Left colon (tissue), 2 donors: Measurements from ENCODE around the gene THAP8. TPM values are rescaled to one million over a fixed set of nuclear protein-coding genes. Genes with fewer than 3 reads are reported as not detected.
"Not testable (repeated sequence)": the region's sequence is repeated elsewhere in the genome, so short reads cannot be mapped to it uniquely, and the experiment has no call there.

Experiments
- ATAC-seq: fragments of 200-7000 bp; cut with Tn5 transposase; one replicate; pipeline ENCODE4 v1.9.1; 2020; ENCODE audit warnings: mild to moderate bottlenecking, moderate library complexity
- DNase-seq, 2 donors: peaks; one replicate each; pipeline ENCODE4 v3.0.0-alpha.2; 2020
- intact Hi-C, 2 donors: fragments of 100-400 bp; cut with DNase I in 1 of 2; cut with micrococcal nuclease in 1 of 2; formaldehyde crosslinking; loops; one replicate each; pipeline versions ENCODE4 v1.11.2 to v1.14.0; 2022; cut with DNase I, micrococcal nuclease
- total RNA-seq, 2 donors: library from RNA; stranded (reverse); fragmentation: NEBNext Ultra II Directional; extraction: Animal tissue kit (Norgen Biotek cat#: 25700); gene quantifications; one replicate each; pipeline ENCODE4 v1.2.1, GENCODE V29; 2021
- donor health status: DM: no; HTN: no; CAD: no.
- donor health status: DM: yes; HTN: yes; CAD: no.

Gene THAP8
- total RNA-seq, 2 donors from 2014 or later: 3.6 to 4.5 TPM

- ATAC-seq, DNase-seq, intact Hi-C loops: not testable (repeated sequence)
Measured at GRCh38 chr19:36041092-36041491, 13.0 kb downstream of the THAP8 start.

GRCh38 chr19:36040495-36040894 is 13.6 kb downstream of the THAP8 start:
- intact Hi-C loops: no loop called here
- ATAC-seq (no peak), DNase-seq (no peak)

- intact Hi-C loops: no loop called here
- ATAC-seq (no peak), DNase-seq (peak; percentile 38 to 49)
Measured at GRCh38 chr19:36032251-36033104, 21.6 kb downstream of the THAP8 start, which contains the start of gene CLIP3. Gene CLIP3, minus strand, starts transcription at chr19:36032873. Its CDS starts 516 bp downstream, at chr19:36032357.

GRCh38 chr19:36031308-36031707 is 22.8 kb downstream of the THAP8 start:
- ATAC-seq: no peak
- DNase-seq: no peak
- intact Hi-C loops: no loop called here

- no peak for ATAC-seq
- intact Hi-C loops: no loop called here
- DNase-seq: no peak
Measured at GRCh38 chr19:36030264-36031148, 23.6 kb downstream of the THAP8 start.

- intact Hi-C loops: no loop called here
- ATAC-seq (no peak), DNase-seq (no peak)
Measured at GRCh38 chr19:36028313-36029041, 25.6 kb downstream of the THAP8 start.

GRCh38 chr19:36027696-36028095 is 26.4 kb downstream of the THAP8 start:
- DNase-seq (no peak), ATAC-seq (no peak)
- intact Hi-C loops: no loop called here

- intact Hi-C loops: no loop called here
- no peak for DNase-seq
- no peak for ATAC-seq
Measured at GRCh38 chr19:36026091-36026876, 27.8 kb downstream of the THAP8 start.

GRCh38 chr19:36025541-36025940 is 28.5 kb downstream of the THAP8 start:
- DNase-seq (no peak), ATAC-seq (no peak)
- intact Hi-C loops: no loop called here

- no peak for DNase-seq
- intact Hi-C loops: no loop called here
- no peak for ATAC-seq
Measured at GRCh38 chr19:36023432-36023831, 30.7 kb downstream of the THAP8 start.

- DNase-seq (no peak), ATAC-seq (no peak)
- intact Hi-C loops: no loop called here
Measured at GRCh38 chr19:36019061-36019670, 34.9 kb downstream of the THAP8 start.

GRCh38 chr19:36014012-36014924 is 39.8 kb downstream of the THAP8 start, which contains the start of gene ALKBH6:
Gene ALKBH6, minus strand, starts transcription at chr19:36014213. Its CDS starts 816 bp downstream, at chr19:36013397.
- ATAC-seq: peak; percentile 96
- intact Hi-C loops: no loop called here
- peak; percentile 100 for DNase-seq

- no peak for ATAC-seq
- peak in 1 of 2 donors; percentile 41 for DNase-seq
- intact Hi-C loops: no loop called here
Measured at GRCh38 chr19:36013280-36014011, 40.6 kb downstream of the THAP8 start.

GRCh38 chr19:36010402-36010801 is 43.7 kb downstream of the THAP8 start:
- intact Hi-C loops: no loop called here
- ATAC-seq (no peak), DNase-seq (no peak)

GRCh38 chr19:36009633-36010379 is 44.3 kb downstream of the THAP8 start:
- intact Hi-C loops: no loop called here
- DNase-seq (no peak), ATAC-seq (no peak)
